HEK293 (cell line): ENCODE data around the gene TNS1.

Experiments
- CTCF ChIP-seq: fragments of 450-650 bp; formaldehyde crosslinking; IDR thresholded peaks from 2 replicates; pipeline ENCODE4 v1.5.1; 2016; ENCODE audit warnings: missing biosample characterization, missing genetic modification characterization
- MZF1 ChIP-seq: fragments of 450-650 bp; formaldehyde crosslinking; IDR thresholded peaks from 2 replicates; pipeline ENCODE4 v1.5.1; 2017; ENCODE audit warnings: missing biosample characterization, missing genetic modification characterization, borderline replicate concordance
- SETDB1 ChIP-seq: IDR thresholded peaks from one replicate; pipeline ENCODE4 v1.6.1; 2017; ENCODE audit warnings: mild to moderate bottlenecking, low read length, moderate library complexity, mixed read lengths; ENCODE audit not compliant: insufficient read length
- YY1 ChIP-seq: fragments of 450-650 bp; formaldehyde crosslinking; IDR thresholded peaks from 2 replicates; pipeline ENCODE4 v1.5.1; 2018; ENCODE audit warnings: missing biosample characterization, missing genetic modification characterization
- ZNF184 ChIP-seq: fragments of 450-650 bp; IDR thresholded peaks from 2 replicates; pipeline ENCODE4 v1.5.1; 2018; ENCODE audit warnings: missing biosample characterization, mild to moderate bottlenecking, missing genetic modification characterization
- ZNF274 ChIP-seq, 2 experiments: fragments of 200-500 bp in 1 of 2; fragments of 450-650 bp in 1 of 2; sonication (Bioruptor generic) in 1 of 2; formaldehyde crosslinking in 1 of 2; IDR thresholded peaks; 2 replicates each; pipeline versions ENCODE4 v1.5.1 to v1.6.1; 2014 to 2016; ENCODE audit warnings: borderline replicate concordance in 1 of 2, inconsistent platforms in 1 of 2, low read length in 1 of 2, missing biosample characterization in 1 of 2, missing genetic modification characterization in 1 of 2
- ZNF292 ChIP-seq: fragments of 450-650 bp; formaldehyde crosslinking; IDR thresholded peaks from 2 replicates; pipeline ENCODE4 v1.5.1; 2016; ENCODE audit warnings: low read depth, missing biosample characterization, missing genetic modification characterization, borderline replicate concordance
- ZNF423 ChIP-seq: fragments of 450-650 bp; formaldehyde crosslinking; IDR thresholded peaks from 2 replicates; pipeline ENCODE4 v1.5.1; 2016; ENCODE audit warnings: missing biosample characterization, missing genetic modification characterization
- ZNF561 ChIP-seq: fragments of 450-650 bp; IDR thresholded peaks from 2 replicates; pipeline ENCODE4 v1.5.1; 2018; ENCODE audit warnings: missing biosample characterization, missing genetic modification characterization, borderline replicate concordance
- ZNF600 ChIP-seq: fragments of 450-650 bp; formaldehyde crosslinking; IDR thresholded peaks from 2 replicates; pipeline ENCODE4 v1.5.1; 2016; ENCODE audit warnings: missing biosample characterization, missing genetic modification characterization
- ZSCAN23 ChIP-seq: fragments of 450-650 bp; formaldehyde crosslinking; IDR thresholded peaks from 2 replicates; pipeline ENCODE4 v1.5.1; 2016; ENCODE audit warnings: missing biosample characterization, missing genetic modification characterization

GRCh38 chr2:217854684-217855420 lies 147.9 kb downstream of the TNS1 start:
- no peak for TF ChIP-seq CTCF (tag by site-specific recombination)
- TF ChIP-seq ZSCAN23 (tag by site-specific recombination), result no peak
- TF ChIP-seq ZNF184 (tag by site-specific recombination), result no peak
- TF ChIP-seq ZNF274 (IDR thresholded peaks at IDR 0.05; ENCODE audit: low read length), result no peak
- TF ChIP-seq ZNF274 (tag by site-specific recombination; IDR thresholded peaks at IDR 0.05; ENCODE audit: borderline replicate concordance), result no peak
- no peak for TF ChIP-seq MZF1 (tag by site-specific recombination)
- TF ChIP-seq SETDB1, result no peak
- TF ChIP-seq ZNF600 (tag by site-specific recombination), result no peak
- no peak for TF ChIP-seq ZNF292
- TF ChIP-seq ZNF561 (tag by site-specific recombination), result no peak
- TF ChIP-seq ZNF423 (tag by site-specific recombination), result no peak
- no peak for TF ChIP-seq YY1 (tag by site-specific recombination)
